Lower leg skin (tissue), 4 donors: ENCODE results near the gene RAD21L1. TPM values are rescaled to one million over a fixed set of nuclear protein-coding genes. Genes with fewer than 3 reads are reported as not detected.
"Not testable (repeated sequence)": the region's sequence is repeated elsewhere in the genome, so short reads cannot be mapped to it uniquely, and the experiment has no call there.

ENCODE experiments used
- DNase-seq, 2 donors: peaks; one replicate each; pipeline ENCODE4 v3.0.0-alpha.2; 2019; ENCODE audit warnings: low spot score in 2 of 2
- H3K4me3 ChIP-seq: fragments of 200-600 bp; sonication (generic); 2 replicates; pipeline ENCODE4 v1.5.1; 2017; ENCODE audit warnings: mild to moderate bottlenecking, low read depth; ENCODE audit not compliant: poor library complexity, severe bottlenecking
- CTCF ChIP-seq, 3 donors: fragments of 450-650 bp; IDR thresholded peaks; one replicate each; pipeline ENCODE4 v1.5.1; 2016; ENCODE audit warnings: antibody characterized with exemption in 3 of 3, mild to moderate bottlenecking in 3 of 3, moderate library complexity in 2 of 3
- POLR2A ChIP-seq, 2 donors: fragments of 450-650 bp; IDR thresholded peaks; one replicate each; pipeline ENCODE4 v1.6.1; 2016 to 2017; ENCODE audit warnings: antibody characterized with exemption in 2 of 2, mild to moderate bottlenecking in 1 of 2, moderate library complexity in 1 of 2
- WGBS, 2 donors: methylation state at CpG; one replicate each; pipeline ENCODE4 v1.1.5; 2018; 5-methylcytosine and 5-hydroxymethylcytosine counted together
- intact Hi-C: fragments of 100-400 bp; cut with DNase I; formaldehyde crosslinking; loops from one replicate; pipeline ENCODE4 v1.15.0; 2023; ENCODE audit warnings: low total_unique reads
- total RNA-seq, 4 donors: library from RNA; depleted of rRNA; stranded (reverse); fragments of >200 nt; gene quantifications; one replicate each; pipeline ENCODE4 v1.1.0, GENCODE V29; 2016

Gene RAD21L1
- total RNA-seq, 4 donors from 2014 or later = 0.38 TPM; not detected in 3

- intact Hi-C loops = no loop called here
- no peak overlapping the region for H3K4me3 ChIP-seq
- DNase-seq = no peak
- TF ChIP-seq CTCF (IDR thresholded peaks at IDR 0.05) (no peak), POLR2A (IDR thresholded peaks at IDR 0.05) (no peak)
These were observed 15.6 kb downstream of the RAD21L1 start for GRCh38 chr20:1241456-1241855.

- WGBS, 2 donors = 80 to 90% methylated on average over 3 of the region's 3 CpGs
- no peak overlapping the region for H3K4me3 ChIP-seq
- DNase-seq = no peak
- intact Hi-C loops = no loop called here
- TF ChIP-seq CTCF (IDR thresholded peaks at IDR 0.05) (no peak), POLR2A (IDR thresholded peaks at IDR 0.05) (no peak)
These were observed 16.3 kb downstream of the RAD21L1 start for GRCh38 chr20:1242099-1242498.

- 68 to 77% methylated on average over 2 of the region's 2 CpGs for WGBS, 2 donors
- intact Hi-C loops = no loop called here
- TF ChIP-seq POLR2A (IDR thresholded peaks at IDR 0.05) (no peak), CTCF (IDR thresholded peaks at IDR 0.05) (no peak)
- H3K4me3 ChIP-seq = no peak overlapping the region
- no peak for DNase-seq
These were observed 16.7 kb downstream of the RAD21L1 start for GRCh38 chr20:1242530-1242929.

GRCh38 chr20:1245578-1245977, 19.7 kb downstream of the RAD21L1 start:
- intact Hi-C loops = no loop called here
- 41 to 48% methylated on average over 2 of the region's 2 CpGs for WGBS, 2 donors
- no peak for TF ChIP-seq CTCF (IDR thresholded peaks at IDR 0.05)
- TF ChIP-seq POLR2A (IDR thresholded peaks at IDR 0.05) = no peak
- no peak for DNase-seq
- no peak overlapping the region for H3K4me3 ChIP-seq

GRCh38 chr20:1247689-1248088, 21.8 kb downstream of the RAD21L1 start:
- no peak overlapping the region for H3K4me3 ChIP-seq
- DNase-seq = no peak
- intact Hi-C loops = no loop called here
- TF ChIP-seq CTCF (IDR thresholded peaks at IDR 0.05) = no peak
- TF ChIP-seq POLR2A (IDR thresholded peaks at IDR 0.05) = no peak

GRCh38 chr20:1250282-1250681, 24.4 kb downstream of the RAD21L1 start:
- H3K4me3 ChIP-seq, intact Hi-C loops, DNase-seq: not testable (repeated sequence)
- WGBS, 2 donors = 94 to 96% methylated on average over 2 of the region's 2 CpGs
